HCT116 (cell line): ENCODE results near the gene GDPD5.

Experiments used
- CTCF ChIP-seq, 3 experiments: fragments of 200-600 bp in 1 of 3; sonication (generic) in 1 of 3; IDR thresholded peaks in 2 of 3; conservative IDR thresholded peaks in 1 of 3; 2 replicates each; pipeline ENCODE4 v1.5.1; 2012 to 2017; ENCODE audit warnings: low read depth in 2 of 3, low read length in 2 of 3, antibody characterized with exemption in 1 of 3, borderline replicate concordance in 1 of 3, control low read depth in 1 of 3, mild to moderate bottlenecking in 1 of 3, mixed read lengths in 1 of 3, mixed run types in 1 of 3, moderate library complexity in 1 of 3; ENCODE audit not compliant: insufficient read depth in 1 of 3
- EZH2 ChIP-seq: fragments of 200-600 bp; sonication (generic); IDR thresholded peaks from 2 replicates; pipeline ENCODE4 v1.6.1; 2017; ENCODE audit warnings: antibody characterized with exemption, mixed run types

GRCh38 chr11:75479597-75480145 lies 46.1 kb downstream of the GDPD5 start:
- TF ChIP-seq CTCF (IDR thresholded peaks at IDR 0.05 in 2 of 3, conservative IDR thresholded peaks at IDR 0.05 in 1 of 3; ENCODE audit: borderline replicate concordance in 1 of 3, insufficient read depth in 1 of 3, low read depth in 2 of 3, low read length in 2 of 3) = no peak
- TF ChIP-seq EZH2 = no peak
